A549 (cell line): ENCODE data around the gene KPNA5. TPM values are rescaled to one million over a fixed set of nuclear protein-coding genes. Genes with fewer than 3 reads are reported as not detected.

ENCODE experiments used
- polyA plus RNA-seq, 4 experiments: library from polyadenylated mRNA; depleted of rRNA in 3 of 4; stranded (reverse); fragments of >200 nt; fragmentation: RNase III in 1 of 4; extraction: RNeasy Plus Mini Kit Qiagen cat#74134 plus additional on column Dnase treatment in 1 of 4; gene quantifications; 2 replicates in 3 of 4; 3 replicates in 1 of 4; pipeline ENCODE4 v1.2.3, GENCODE V29; 2011 to 2017

Gene KPNA5
- polyA plus RNA-seq, 2 of the 4 experiments (the other 2 are of a cell fraction): 2.2 to 4.5 TPM

Other genes starting within 250 kb of the KPNA5 start
- gene CALHM6, start 219.8 kb upstream of the KPNA5 start, polyA plus RNA-seq (2011; rRNA removed): not detected in 2 replicates
- 0.31 TPM in 1 of 3 replicates, not detected in the others for gene CALHM6, start 219.8 kb upstream of the KPNA5 start, polyA plus RNA-seq (2017; fragmentation: RNase III; extraction: RNeasy Plus Mini Kit Qiagen cat#74134 plus additional on column Dnase treatment)
- 0.09 and 0.11 TPM in 2 replicates for gene CALHM5, start 169.6 kb upstream of the KPNA5 start, polyA plus RNA-seq (2011; rRNA removed)
- gene CALHM5, start 169.6 kb upstream of the KPNA5 start, polyA plus RNA-seq (2017; fragmentation: RNase III; extraction: RNeasy Plus Mini Kit Qiagen cat#74134 plus additional on column Dnase treatment): 0.08 to 0.12 TPM (median 0.09 TPM) in 3 replicates
- not detected in 2 replicates for gene TRAPPC3L, start 135.5 kb upstream of the KPNA5 start, polyA plus RNA-seq (2011; rRNA removed)
- not detected in 3 replicates for gene TRAPPC3L, start 135.5 kb upstream of the KPNA5 start, polyA plus RNA-seq (2017; fragmentation: RNase III; extraction: RNeasy Plus Mini Kit Qiagen cat#74134 plus additional on column Dnase treatment)
- gene CALHM4, start 127.5 kb upstream of the KPNA5 start, polyA plus RNA-seq (2011; rRNA removed): not detected in 2 replicates
- not detected in 3 replicates for gene CALHM4, start 127.5 kb upstream of the KPNA5 start, polyA plus RNA-seq (2017; fragmentation: RNase III; extraction: RNeasy Plus Mini Kit Qiagen cat#74134 plus additional on column Dnase treatment)
- gene RWDD1, start 109.7 kb upstream of the KPNA5 start, polyA plus RNA-seq (2011; rRNA removed): 33.2 and 47.7 TPM in 2 replicates
- 31.7 to 35.6 TPM (median 32.5 TPM) in 3 replicates for gene RWDD1, start 109.7 kb upstream of the KPNA5 start, polyA plus RNA-seq (2017; fragmentation: RNase III; extraction: RNeasy Plus Mini Kit Qiagen cat#74134 plus additional on column Dnase treatment)
- 0.17 and 0.28 TPM in 2 replicates for gene RSPH4A, start 64.7 kb upstream of the KPNA5 start, polyA plus RNA-seq (2011; rRNA removed)
- gene RSPH4A, start 64.7 kb upstream of the KPNA5 start, polyA plus RNA-seq (2017; fragmentation: RNase III; extraction: RNeasy Plus Mini Kit Qiagen cat#74134 plus additional on column Dnase treatment): 0.13 to 0.28 TPM (median 0.13 TPM) in 3 replicates
- gene ZUP1, start 12.4 kb upstream of the KPNA5 start, polyA plus RNA-seq (2011; rRNA removed): 9.8 and 14.4 TPM in 2 replicates
- gene ZUP1, start 12.4 kb upstream of the KPNA5 start, polyA plus RNA-seq (2017; fragmentation: RNase III; extraction: RNeasy Plus Mini Kit Qiagen cat#74134 plus additional on column Dnase treatment): 9.7 to 10.7 TPM (median 10.0 TPM) in 3 replicates
- 0.14 TPM in 1 of 2 replicates, not detected in the other for gene FAM162B, start 84.5 kb downstream of the KPNA5 start, polyA plus RNA-seq (2011; rRNA removed)
- not detected in 3 replicates for gene FAM162B, start 84.5 kb downstream of the KPNA5 start, polyA plus RNA-seq (2017; fragmentation: RNase III; extraction: RNeasy Plus Mini Kit Qiagen cat#74134 plus additional on column Dnase treatment)
- not detected in 2 replicates for gene GPRC6A, start 147.9 kb downstream of the KPNA5 start, polyA plus RNA-seq (2011; rRNA removed)
- not detected in 3 replicates for gene GPRC6A, start 147.9 kb downstream of the KPNA5 start, polyA plus RNA-seq (2017; fragmentation: RNase III; extraction: RNeasy Plus Mini Kit Qiagen cat#74134 plus additional on column Dnase treatment)
- not detected in 2 replicates for gene RFX6, start 196.0 kb downstream of the KPNA5 start, polyA plus RNA-seq (2011; rRNA removed)
- gene RFX6, start 196.0 kb downstream of the KPNA5 start, polyA plus RNA-seq (2017; fragmentation: RNase III; extraction: RNeasy Plus Mini Kit Qiagen cat#74134 plus additional on column Dnase treatment): not detected in 3 replicates